Esophagus squamous epithelium (tissue), 5 donors: ENCODE data around the gene SLC24A5. TPM values are rescaled to one million over a fixed set of nuclear protein-coding genes. Genes with fewer than 3 reads are reported as not detected.

Experiments
- DNase-seq: peaks from one replicate; lab custom pipeline; 2025; lab: John Stamatoyannopoulos, UW
- H3K27ac ChIP-seq, 4 donors: fragments of 200-600 bp; sonication (generic); one replicate each; pipeline ENCODE4 v1.5.1; 2016 to 2019; ENCODE audit warnings: mild to moderate bottlenecking in 1 of 4
- H3K27me3 ChIP-seq, 4 donors: fragments of 200-600 bp; sonication (generic); 1 replicate in 3 of 4; 2 replicates in 1 of 4; pipeline versions ENCODE4 v1.5.1 to v1.6.0; 2017 to 2021; ENCODE audit warnings: antibody characterized with exemption in 1 of 4
- H3K36me3 ChIP-seq, 3 donors: fragments of 200-600 bp; sonication (generic); one replicate each; pipeline ENCODE4 v1.5.1; 2016 to 2019
- H3K4me1 ChIP-seq, 3 donors: fragments of 200-600 bp; sonication (generic); one replicate each; pipeline ENCODE4 v1.5.1; 2017 to 2019
- H3K4me3 ChIP-seq, 4 donors: fragments of 200-600 bp; sonication (generic); 1 replicate in 3 of 4; 2 replicates in 1 of 4; pipeline ENCODE4 v1.5.1; 2016 to 2019; ENCODE audit warnings: mild to moderate bottlenecking in 2 of 4, moderate library complexity in 1 of 4
- H3K9me3 ChIP-seq, 3 donors: fragments of 200-600 bp; sonication (generic); one replicate each; pipeline ENCODE4 v1.5.1; 2016 to 2019
- CTCF ChIP-seq, 6 experiments: fragments of 450-650 bp in 4 of 6; fragments of 200-600 bp in 2 of 6; sonication (generic) in 2 of 6; IDR thresholded peaks; one replicate each; pipeline ENCODE4 v1.5.1; 2016 to 2019; ENCODE audit warnings: antibody characterized with exemption in 6 of 6, mild to moderate bottlenecking in 4 of 6, moderate library complexity in 4 of 6
- POLR2A ChIP-seq, 4 donors: fragments of 450-650 bp; IDR thresholded peaks; one replicate each; pipeline ENCODE4 v1.6.1; 2017; ENCODE audit warnings: antibody characterized with exemption in 4 of 4, mild to moderate bottlenecking in 4 of 4, moderate library complexity in 3 of 4
- WGBS, 2 donors: methylation state at CpG; one replicate each; pipeline ENCODE4 v1.1.5; 2018; 5-methylcytosine and 5-hydroxymethylcytosine counted together
- intact Hi-C: fragments of 100-400 bp; cut with DNase I; formaldehyde crosslinking; loops from one replicate; pipeline ENCODE4 v1.15.0; 2022
- total RNA-seq, 4 donors: library from RNA; depleted of rRNA; stranded (reverse); fragments of >200 nt; gene quantifications; one replicate each; pipeline ENCODE4 v1.1.0, GENCODE V29; 2016
- donor health status: DM: yes; HTN: yes; CAD: no.

SLC24A5 gene
- total RNA-seq, 4 donors from 2014 or later, result not detected

GRCh38 chr15:48096813-48097212 lies 24.0 kb upstream of the SLC24A5 start:
- no peaks in the 10 kb centered on the region for H3K9me3 ChIP-seq
- intact Hi-C loops, result no loop called here
- no peak overlapping the region for H3K4me3 ChIP-seq
- no peak overlapping the region for H3K27ac ChIP-seq
- H3K36me3 ChIP-seq, result no peaks in the 10 kb centered on the region
- H3K27me3 ChIP-seq, result no peaks in the 10 kb centered on the region
- no peak for DNase-seq
- TF ChIP-seq CTCF (IDR thresholded peaks at IDR 0.05), result no peak
- no peak for TF ChIP-seq POLR2A (IDR thresholded peaks at IDR 0.05)
- 42 to 60% methylated on average over 2 of the region's 2 CpGs for WGBS, 2 donors
- no peaks in the 10 kb centered on the region for H3K4me1 ChIP-seq

- Histone ChIP-seq H3K4me3 (no peak overlapping the region), H3K9me3 (no peaks in the 10 kb centered on the region), H3K27me3 (no peaks in the 10 kb centered on the region), H3K36me3 (no peaks in the 10 kb centered on the region), H3K4me1 (no peaks in the 10 kb centered on the region), H3K27ac (no peak overlapping the region)
- DNase-seq, result no peak
- 71 to 72% methylated on average over 2 of the region's 2 CpGs for WGBS, 2 donors
- intact Hi-C loops, result no loop called here
- no peak for TF ChIP-seq POLR2A (IDR thresholded peaks at IDR 0.05)
- TF ChIP-seq CTCF (IDR thresholded peaks at IDR 0.05), result no peak
Measured at GRCh38 chr15:48097264-48097663, 23.5 kb upstream of the SLC24A5 start.

- Histone ChIP-seq H3K4me1 (no peaks in the 10 kb centered on the region), H3K27ac (no peak overlapping the region), H3K9me3 (no peaks in the 10 kb centered on the region), H3K36me3 (no peaks in the 10 kb centered on the region), H3K4me3 (no peak overlapping the region), H3K27me3 (peaks cover 0 to 12% (median 0%) of the 10 kb centered on the region in 4 donors)
- intact Hi-C loops, result no loop called here
- WGBS, 2 donors, result 66 to 69% methylated on average over 6 of the region's 6 CpGs
- no peak for DNase-seq
- TF ChIP-seq CTCF (IDR thresholded peaks at IDR 0.05), result no peak
- TF ChIP-seq POLR2A (IDR thresholded peaks at IDR 0.05), result no peak
Measured at GRCh38 chr15:48101376-48101961, 19.3 kb upstream of the SLC24A5 start.

- no peak for DNase-seq
- TF ChIP-seq CTCF (IDR thresholded peaks at IDR 0.05) (no peak), POLR2A (IDR thresholded peaks at IDR 0.05) (no peak)
- Histone ChIP-seq H3K27me3 (peaks cover 0 to 15% (median 0%) of the 10 kb centered on the region in 4 donors), H3K4me3 (no peak overlapping the region), H3K9me3 (no peaks in the 10 kb centered on the region), H3K27ac (no peak overlapping the region), H3K4me1 (no peaks in the 10 kb centered on the region), H3K36me3 (no peaks in the 10 kb centered on the region)
- WGBS, 2 donors, result 74 to 79% methylated on average over 6 of the region's 6 CpGs
- intact Hi-C loops, result no loop called here
Measured at GRCh38 chr15:48102167-48102566, 18.6 kb upstream of the SLC24A5 start.

GRCh38 chr15:48103647-48104046 lies 17.1 kb upstream of the SLC24A5 start:
- intact Hi-C loops, result no loop called here
- no peak overlapping the region for H3K4me3 ChIP-seq
- H3K27me3 ChIP-seq, result peaks cover 0 to 22% (median 0%) of the 10 kb centered on the region in 4 donors
- WGBS, 2 donors, result 63 to 69% methylated on average over 5 of the region's 5 CpGs
- DNase-seq, result no peak
- no peaks in the 10 kb centered on the region for H3K36me3 ChIP-seq
- H3K4me1 ChIP-seq, result no peaks in the 10 kb centered on the region
- no peaks in the 10 kb centered on the region for H3K9me3 ChIP-seq
- TF ChIP-seq CTCF (IDR thresholded peaks at IDR 0.05) (no peak), POLR2A (IDR thresholded peaks at IDR 0.05) (no peak)
- H3K27ac ChIP-seq, result no peak overlapping the region
